ENCODE measurements around the gene CTAG2. TPM values are rescaled to one million over a fixed set of nuclear protein-coding genes. Genes with fewer than 3 reads are reported as not detected.

Gene CTAG2
- total RNA-seq, 4 donors from 2014 or later, result not detected

GRCh38 chrX:154657226-154657805 is 3.9 kb upstream of the CTAG2 start:
- no peak overlapping the region for H3K27ac ChIP-seq
- TF ChIP-seq EP300 (IDR thresholded peaks at IDR 0.05) (no peak), POLR2AphosphoS5 (IDR thresholded peaks at IDR 0.05) (no peak), CTCF (IDR thresholded peaks at IDR 0.05) (no peak), POLR2A (IDR thresholded peaks at IDR 0.05) (no peak)
- no peaks in the 10 kb centered on the region for H3K36me3 ChIP-seq
- H3K4me1 ChIP-seq, result no peaks in the 10 kb centered on the region
- no peak overlapping the region for H3K4me3 ChIP-seq
- WGBS, result 91% methylated on average over 15 of the region's 15 CpGs
- H3K9me3 ChIP-seq, result no peaks in the 10 kb centered on the region
- H3K27me3 ChIP-seq, result no peaks in the 10 kb centered on the region
- DNase-seq (ENCODE audit: low spot score in 2 of 2), result no peak

GRCh38 chrX:154655786-154656185 is 2.4 kb upstream of the CTAG2 start:
- no peak for DNase-seq (ENCODE audit: low spot score in 2 of 2)
- H3K9me3 ChIP-seq, result no peaks in the 10 kb centered on the region
- H3K4me3 ChIP-seq, result no peak overlapping the region
- 77% methylated on average over 11 of the region's 11 CpGs for WGBS
- no peak overlapping the region for H3K27ac ChIP-seq
- TF ChIP-seq CTCF (IDR thresholded peaks at IDR 0.05) (no peak), EP300 (IDR thresholded peaks at IDR 0.05) (no peak), POLR2AphosphoS5 (IDR thresholded peaks at IDR 0.05) (no peak), POLR2A (IDR thresholded peaks at IDR 0.05) (no peak)
- H3K36me3 ChIP-seq, result no peaks in the 10 kb centered on the region
- no peaks in the 10 kb centered on the region for H3K4me1 ChIP-seq
- H3K27me3 ChIP-seq, result no peaks in the 10 kb centered on the region

GRCh38 chrX:154655346-154655745 is 2.0 kb upstream of the CTAG2 start:
- H3K27me3 ChIP-seq, result no peaks in the 10 kb centered on the region
- TF ChIP-seq CTCF (IDR thresholded peaks at IDR 0.05) (no peak), EP300 (IDR thresholded peaks at IDR 0.05) (no peak), POLR2AphosphoS5 (IDR thresholded peaks at IDR 0.05) (no peak), POLR2A (IDR thresholded peaks at IDR 0.05) (no peak)
- no peak overlapping the region for H3K27ac ChIP-seq
- H3K36me3 ChIP-seq, result no peaks in the 10 kb centered on the region
- H3K4me3 ChIP-seq, result no peak overlapping the region
- H3K9me3 ChIP-seq, result no peaks in the 10 kb centered on the region
- no peak for DNase-seq (ENCODE audit: low spot score in 2 of 2)
- H3K4me1 ChIP-seq, result no peaks in the 10 kb centered on the region
- WGBS, result 77% methylated on average over 6 of the region's 6 CpGs

GRCh38 chrX:154654925-154655324 is 1.5 kb upstream of the CTAG2 start:
- Histone ChIP-seq H3K27me3 (no peaks in the 10 kb centered on the region), H3K36me3 (no peaks in the 10 kb centered on the region), H3K4me1 (no peaks in the 10 kb centered on the region), H3K4me3 (no peak overlapping the region), H3K27ac (no peak overlapping the region), H3K9me3 (no peaks in the 10 kb centered on the region)
- DNase-seq (ENCODE audit: low spot score in 2 of 2), result no peak
- WGBS, result 89% methylated on average over 10 of the region's 15 CpGs
- TF ChIP-seq EP300 (IDR thresholded peaks at IDR 0.05) (no peak), POLR2AphosphoS5 (IDR thresholded peaks at IDR 0.05) (no peak), POLR2A (IDR thresholded peaks at IDR 0.05) (no peak), CTCF (IDR thresholded peaks at IDR 0.05) (no peak)

GRCh38 chrX:154654372-154654771 is 993 bp upstream of the CTAG2 start:
- WGBS, result 85% methylated on average over 10 of the region's 10 CpGs
- Histone ChIP-seq H3K9me3 (no peaks in the 10 kb centered on the region), H3K27ac (no peak overlapping the region), H3K27me3 (no peaks in the 10 kb centered on the region), H3K4me3 (no peak overlapping the region), H3K36me3 (no peaks in the 10 kb centered on the region), H3K4me1 (no peaks in the 10 kb centered on the region)
- TF ChIP-seq POLR2A (IDR thresholded peaks at IDR 0.05), result no peak
- no peak for TF ChIP-seq CTCF (IDR thresholded peaks at IDR 0.05)
- no peak for TF ChIP-seq POLR2AphosphoS5 (IDR thresholded peaks at IDR 0.05)
- no peak for TF ChIP-seq EP300 (IDR thresholded peaks at IDR 0.05)
- no peak for DNase-seq (ENCODE audit: low spot score in 2 of 2)
